Upper lobe of left lung (tissue), 6 donors: ENCODE measurements around the gene SIGLEC5. TPM values are rescaled to one million over a fixed set of nuclear protein-coding genes. Genes with fewer than 3 reads are reported as not detected.

Source experiments
- ATAC-seq, 2 donors: fragments of 200-7000 bp; cut with Tn5 transposase; one replicate each; pipeline ENCODE4 v1.9.1; 2022; ENCODE audit warnings: mild to moderate bottlenecking in 2 of 2, moderate library complexity in 2 of 2; ENCODE audit not compliant: low FRiP score in 2 of 2
- DNase-seq, 2 donors: peaks; one replicate each; pipeline ENCODE4 v3.0.0-alpha.2; 2019 to 2020
- H3K27ac ChIP-seq, 4 donors: fragments of 200-600 bp; sonication (generic); one replicate each; pipeline ENCODE4 v1.5.1; 2016 to 2019
- H3K27me3 ChIP-seq, 4 donors: fragments of 200-600 bp; sonication (generic); one replicate each; pipeline ENCODE4 v1.5.1; 2017 to 2019
- H3K36me3 ChIP-seq, 4 donors: fragments of 200-600 bp; sonication (generic); one replicate each; pipeline ENCODE4 v1.5.1; 2016 to 2019
- H3K4me1 ChIP-seq, 4 donors: fragments of 200-600 bp; sonication (generic); one replicate each; pipeline ENCODE4 v1.5.1; 2018 to 2019
- H3K4me3 ChIP-seq, 4 donors: fragments of 200-600 bp; sonication (generic); one replicate each; pipeline ENCODE4 v1.5.1; 2017 to 2019; ENCODE audit warnings: mild to moderate bottlenecking in 2 of 4, moderate library complexity in 1 of 4
- H3K9me3 ChIP-seq, 4 donors: fragments of 200-600 bp; sonication (generic); one replicate each; pipeline ENCODE4 v1.5.1; 2018 to 2019
- CTCF ChIP-seq, 6 experiments: fragments of 450-650 bp in 4 of 6; fragments of 200-600 bp in 2 of 6; sonication (generic) in 2 of 6; IDR thresholded peaks; one replicate each; pipeline ENCODE4 v1.5.1; 2016 to 2019; ENCODE audit warnings: antibody characterized with exemption in 6 of 6
- EP300 ChIP-seq, 4 donors: sonication (generic); formaldehyde crosslinking; IDR thresholded peaks; one replicate each; pipeline ENCODE4 v1.5.1; 2017; ENCODE audit warnings: antibody characterized with exemption in 4 of 4, control low read depth in 2 of 4
- POLR2A ChIP-seq, 4 donors: fragments of 450-650 bp; IDR thresholded peaks; one replicate each; pipeline ENCODE4 v1.5.1; 2016 to 2017; ENCODE audit warnings: antibody characterized with exemption in 4 of 4, mild to moderate bottlenecking in 2 of 4
- POLR2AphosphoS5 ChIP-seq, 2 donors: sonication (generic); formaldehyde crosslinking; IDR thresholded peaks; one replicate each; pipeline ENCODE4 v1.5.1; 2017; ENCODE audit warnings: antibody characterized with exemption in 2 of 2
- WGBS, 2 donors: methylation state at CpG; one replicate each; pipeline ENCODE4 v1.1.5; 2017 to 2018; 5-methylcytosine and 5-hydroxymethylcytosine counted together
- small RNA-seq, 4 donors: library from RNA; depleted of rRNA; stranded (forward); fragments of <200 nt; gene quantifications; one replicate each; pipeline ENCODE3, GENCODE V24; 2016
- total RNA-seq, 6 donors: library from RNA; depleted of rRNA in 4 of 6; stranded (reverse); fragments of >200 nt in 4 of 6; gene quantifications; one replicate each; pipeline versions ENCODE4 v1.1.0 to v1.2.1, GENCODE V29; 2016 to 2021
- donor health status: DM: no; HTN: no; CAD: no; lungs with moderate emphysema.
- donor health status: DM: no; HTN: yes; CAD: no; lungs with severe emphysema.

SIGLEC5 gene
- total RNA-seq, 6 donors from 2014 or later = 0.46 to 9.4 (median 5.7) TPM; not detected in 2

- ATAC-seq (no peak), DNase-seq (no peak)
- Histone ChIP-seq H3K9me3 (no peaks in the 10 kb centered on the region), H3K4me1 (peaks cover 0 to 2% (median under 1%) of the 10 kb centered on the region in 4 donors), H3K4me3 (no peak overlapping the region), H3K36me3 (no peaks in the 10 kb centered on the region), H3K27me3 (peaks cover 0 to 3% (median 0%) of the 10 kb centered on the region in 4 donors), H3K27ac (no peak overlapping the region)
- 46 to 64% methylated on average over 8 of the region's 8 CpGs for WGBS, 2 donors
- TF ChIP-seq POLR2AphosphoS5 (IDR thresholded peaks at IDR 0.05) = no peak
- TF ChIP-seq EP300 (IDR thresholded peaks at IDR 0.05) = no peak
- TF ChIP-seq CTCF (IDR thresholded peaks at IDR 0.05) = no peak
- TF ChIP-seq POLR2A (IDR thresholded peaks at IDR 0.05) = no peak
These were observed 63.6 kb downstream of the SIGLEC5 start for GRCh38 chr19:51566489-51567100.

- H3K9me3 ChIP-seq = no peaks in the 10 kb centered on the region
- TF ChIP-seq POLR2A (IDR thresholded peaks at IDR 0.05) (no peak), POLR2AphosphoS5 (IDR thresholded peaks at IDR 0.05) (no peak), EP300 (IDR thresholded peaks at IDR 0.05) (no peak), CTCF (IDR thresholded peaks at IDR 0.05) (no peak)
- peaks cover 0 to 3% (median 0%) of the 10 kb centered on the region in 4 donors for H3K27me3 ChIP-seq
- DNase-seq = no peak
- no peak overlapping the region for H3K4me3 ChIP-seq
- no peaks in the 10 kb centered on the region for H3K36me3 ChIP-seq
- H3K27ac ChIP-seq = no peak overlapping the region
- H3K4me1 ChIP-seq = no peaks in the 10 kb centered on the region
- no peak for ATAC-seq
- 56 to 57% methylated on average over 4 of the region's 4 CpGs for WGBS, 2 donors
These were observed 64.6 kb downstream of the SIGLEC5 start for GRCh38 chr19:51565583-51565982.

GRCh38 chr19:51564791-51565190 lies 65.4 kb downstream of the SIGLEC5 start:
- no peak overlapping the region for H3K4me3 ChIP-seq
- no peaks in the 10 kb centered on the region for H3K4me1 ChIP-seq
- ATAC-seq = no peak
- H3K27me3 ChIP-seq = peaks cover 0 to 3% (median 0%) of the 10 kb centered on the region in 4 donors
- H3K27ac ChIP-seq = no peak overlapping the region
- 32 to 34% methylated on average over 2 to 5 of the region's 6 CpGs for WGBS, 2 donors
- H3K9me3 ChIP-seq = no peaks in the 10 kb centered on the region
- TF ChIP-seq POLR2AphosphoS5 (IDR thresholded peaks at IDR 0.05) (no peak), POLR2A (IDR thresholded peaks at IDR 0.05) (no peak), EP300 (IDR thresholded peaks at IDR 0.05) (no peak), CTCF (IDR thresholded peaks at IDR 0.05) (no peak)
- H3K36me3 ChIP-seq = no peaks in the 10 kb centered on the region
- no peak for DNase-seq

Small RNA genes lying within 50 kb of the gene (small RNA-seq; reads per million reads assigned to genes)
- gene AC018755.2 = 0 reads per million in 4 donors

Other genes with a start within 250 kb of the SIGLEC5 start
- gene LIM2, start 242.4 kb downstream of the SIGLEC5 start, total RNA-seq = under 1 TPM in 1 of 6 donors, not detected in 5; 0.29 TPM
- gene C19orf84, start 239.8 kb downstream of the SIGLEC5 start, total RNA-seq = 1 to 10 TPM in 1 of 6 donors, under 1 TPM in 2, not detected in 3; 0.34 to 2.0 (median 0.40) TPM
- gene SIGLEC10, start 212.8 kb downstream of the SIGLEC5 start, total RNA-seq = 10 to 100 TPM; 13.2 to 76.5 (median 16.9) TPM
- 1 to 10 TPM in 3 of 6 donors, under 1 TPM in 3; 0.78 to 4.2 (median 1.8) TPM for gene SIGLEC8, start 171.9 kb downstream of the SIGLEC5 start, total RNA-seq
- gene CEACAM18, start 151.9 kb downstream of the SIGLEC5 start, total RNA-seq = not detected
- 1 to 10 TPM in 4 of 6 donors, under 1 TPM in 1, not detected in 1; 0.30 to 4.5 (median 3.3) TPM for gene SIGLEC12, start 128.6 kb downstream of the SIGLEC5 start, total RNA-seq
- 1 to 10 TPM in 3 of 6 donors, not detected in 3; 7.2 to 7.9 (median 7.8) TPM for gene SIGLEC6, start 98.7 kb downstream of the SIGLEC5 start, total RNA-seq
- gene ZNF175, start 59.1 kb downstream of the SIGLEC5 start, total RNA-seq = 10 to 100 TPM in 4 of 6 donors, 1 to 10 TPM in 2; 5.3 to 23.3 (median 12.0) TPM
- gene SIGLEC14, start 16.4 kb upstream of the SIGLEC5 start, total RNA-seq = 10 to 100 TPM in 4 of 6 donors, 1 to 10 TPM in 1, not detected in 1; 5.0 to 44.6 (median 22.3) TPM
- gene SPACA6, start 62.9 kb upstream of the SIGLEC5 start, total RNA-seq = 100 to 1,000 TPM in 1 of 6 donors, 10 to 100 TPM in 4, 1 to 10 TPM in 1; 6.2 to 157 (median 19.7) TPM
- gene HAS1, start 93.6 kb upstream of the SIGLEC5 start, total RNA-seq = 1 to 10 TPM in 2 of 6 donors, under 1 TPM in 1, not detected in 3; 0.30 to 1.9 (median 1.8) TPM
- 100 to 1,000 TPM in 1 of 6 donors, 10 to 100 TPM in 5; 17.0 to 105 (median 39.8) TPM for gene FPR1, start 121.5 kb upstream of the SIGLEC5 start, total RNA-seq
- 10 to 100 TPM in 3 of 6 donors, 1 to 10 TPM in 3; 4.2 to 52.4 (median 20.5) TPM for gene FPR2, start 130.8 kb upstream of the SIGLEC5 start, total RNA-seq
- gene FPR3, start 164.8 kb upstream of the SIGLEC5 start, total RNA-seq = 10 to 100 TPM in 5 of 6 donors, 1 to 10 TPM in 1; 8.8 to 50.9 (median 20.1) TPM